GM19324 (cell line): ENCODE measurements around the gene PRR29.

Source experiments
- ATAC-seq: cut with Tn5 transposase; IDR thresholded peaks from one replicate; pipeline ENCODE4 v1.9.1; 2021; ENCODE audit warnings: mild to moderate bottlenecking, moderate library complexity; ENCODE audit not compliant: unreplicated experiment, low FRiP score

Gene PRR29

DNA sequence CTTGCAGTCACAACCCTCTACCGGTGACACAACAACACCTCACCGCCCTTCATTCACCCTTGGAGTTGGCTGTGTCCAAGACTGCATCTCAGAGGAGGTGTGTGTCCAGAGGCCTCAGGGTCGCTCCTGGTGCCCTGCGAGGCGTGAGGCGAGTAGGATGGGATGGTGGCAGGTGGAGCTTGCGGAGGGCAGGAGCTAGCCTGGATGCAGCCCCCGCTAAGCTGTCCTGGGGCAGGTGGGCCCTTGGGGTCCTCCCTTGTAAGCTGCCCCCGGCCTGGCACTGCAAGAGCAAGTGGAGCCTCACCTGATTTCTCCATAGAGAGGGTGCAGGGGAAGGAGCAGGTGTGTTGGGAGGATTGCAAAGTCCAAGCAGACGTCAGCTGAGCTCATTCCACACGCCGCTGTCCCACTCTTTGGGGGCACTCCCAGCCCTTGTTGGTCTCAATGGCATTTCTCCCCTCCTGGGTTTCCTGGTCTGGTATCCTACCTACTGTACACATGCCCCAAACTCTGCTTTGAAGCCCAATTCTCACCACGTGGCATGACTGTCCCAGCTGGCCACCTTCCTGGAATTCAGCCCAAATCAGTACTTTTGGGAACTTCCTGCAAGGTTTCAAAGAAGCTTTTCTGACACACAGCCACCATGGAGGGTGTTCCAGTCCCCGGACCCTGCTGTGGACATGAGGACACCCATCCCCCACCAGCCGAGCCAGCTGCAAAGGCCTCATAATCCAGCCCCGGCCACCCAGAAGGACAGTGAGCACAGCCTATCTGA lies 40.4 kb downstream of the PRR29 start:
- ATAC-seq: no peak

DNA sequence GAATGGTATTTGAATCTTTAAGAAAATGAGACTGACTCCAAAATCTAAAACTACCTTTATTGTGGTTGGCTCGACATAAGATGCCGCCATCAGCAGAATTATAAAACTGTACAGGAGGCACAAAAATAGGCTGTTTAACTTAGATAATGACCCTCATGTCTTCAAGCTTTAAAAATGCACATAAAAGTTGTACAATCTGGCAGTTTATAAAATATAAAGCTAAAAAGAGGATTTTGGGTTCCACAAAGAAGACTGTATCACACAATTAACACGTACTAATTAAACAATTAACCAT lies 40.9 kb downstream of the PRR29 start:
- no peak for ATAC-seq

DNA sequence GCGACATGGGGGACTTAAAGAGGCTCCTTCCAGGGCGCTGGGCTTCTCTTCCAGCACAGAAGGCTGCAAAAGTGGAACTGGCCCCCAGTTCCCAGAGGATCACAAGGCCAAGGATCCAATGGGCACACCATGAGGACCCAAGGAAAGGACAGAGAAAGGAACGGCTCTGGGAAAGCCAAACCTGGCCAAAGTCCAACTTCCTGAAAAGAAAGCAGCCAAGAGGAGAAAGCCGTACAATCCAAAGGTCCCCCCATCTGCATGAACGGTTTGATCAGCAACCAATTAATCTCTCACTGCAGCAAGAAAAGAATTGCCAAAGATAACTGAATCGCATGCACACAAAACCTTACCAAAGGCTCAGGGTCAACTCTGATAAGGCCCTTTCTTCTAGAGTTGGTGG lies 42.1 kb downstream of the PRR29 start:
- no peak for ATAC-seq

DNA sequence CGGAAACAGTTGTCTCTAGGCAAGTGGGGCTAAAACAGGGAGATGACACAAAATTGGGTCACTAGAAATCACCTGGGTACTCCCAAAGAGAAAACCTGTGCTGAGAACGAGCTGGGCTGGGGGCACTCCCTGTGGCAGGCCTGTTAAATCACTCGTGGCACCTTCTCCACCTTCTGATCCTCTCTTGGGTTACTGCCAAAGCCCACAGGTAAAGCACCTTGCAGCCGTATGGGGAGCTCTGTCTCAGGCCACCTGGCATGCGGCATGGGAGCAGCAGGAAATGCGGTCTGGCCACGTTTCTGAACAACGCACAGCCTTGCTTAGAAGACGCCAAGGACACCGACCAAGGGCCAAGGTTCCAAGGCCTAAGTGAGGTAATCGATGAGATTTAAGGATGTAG lies 43.8 kb downstream of the PRR29 start:
- ATAC-seq: no peak

DNA sequence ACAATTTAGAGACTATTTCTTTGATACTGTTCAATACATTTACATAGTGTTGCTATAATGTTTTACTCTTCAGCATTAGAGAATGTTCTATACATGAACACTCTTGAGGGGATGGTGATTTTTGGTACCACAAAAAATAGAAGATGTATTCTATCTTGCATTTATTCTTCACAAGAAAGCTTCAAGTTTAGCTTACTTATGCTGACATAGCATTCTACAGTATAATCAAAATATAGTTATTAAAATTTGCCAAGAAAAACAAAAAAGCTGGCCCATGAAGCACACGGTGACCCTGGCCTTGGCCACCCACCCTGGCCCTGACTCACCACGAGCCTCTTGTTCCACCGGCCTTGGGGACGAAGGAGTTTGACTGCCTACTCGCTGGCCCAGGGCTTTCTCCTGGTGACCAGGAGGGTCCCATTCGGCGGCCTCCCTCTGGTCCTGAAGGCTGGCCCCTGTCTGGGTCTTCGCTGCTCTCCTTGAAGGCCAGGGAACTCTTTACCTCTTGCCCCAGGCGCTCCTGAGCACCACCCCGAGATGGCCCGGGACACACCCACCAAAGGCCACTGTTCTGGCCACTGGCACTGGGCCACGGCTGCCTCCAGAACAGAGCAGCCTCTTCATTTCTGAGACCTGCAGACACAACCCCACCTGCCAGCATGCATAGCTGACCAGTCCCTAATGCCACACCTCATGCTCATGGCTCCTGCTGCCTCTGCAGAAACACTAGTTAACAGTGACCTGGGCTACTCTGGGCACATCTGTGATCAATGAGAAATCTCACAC lies 44.7 kb downstream of the PRR29 start:
- ATAC-seq: no peak

DNA sequence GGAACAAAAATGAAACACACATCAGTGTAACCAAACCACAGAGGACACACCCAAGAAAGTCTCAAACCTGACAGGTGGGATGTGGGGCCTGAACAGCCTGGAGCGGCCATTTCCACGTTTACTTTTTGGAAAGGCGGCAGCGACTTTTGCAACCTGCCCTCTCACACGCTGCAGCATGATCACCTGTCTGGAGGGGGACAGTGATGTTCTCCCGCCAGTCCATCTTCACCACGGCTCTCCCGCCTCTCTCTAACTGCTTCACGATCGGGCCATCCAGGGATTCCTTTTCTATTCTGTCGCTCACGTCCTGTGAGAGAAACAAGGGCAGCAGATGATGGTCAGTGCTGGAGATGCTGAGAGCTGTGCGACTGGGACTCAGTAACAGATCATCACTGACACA lies 47.0 kb downstream of the PRR29 start:
- no peak for ATAC-seq

DNA sequence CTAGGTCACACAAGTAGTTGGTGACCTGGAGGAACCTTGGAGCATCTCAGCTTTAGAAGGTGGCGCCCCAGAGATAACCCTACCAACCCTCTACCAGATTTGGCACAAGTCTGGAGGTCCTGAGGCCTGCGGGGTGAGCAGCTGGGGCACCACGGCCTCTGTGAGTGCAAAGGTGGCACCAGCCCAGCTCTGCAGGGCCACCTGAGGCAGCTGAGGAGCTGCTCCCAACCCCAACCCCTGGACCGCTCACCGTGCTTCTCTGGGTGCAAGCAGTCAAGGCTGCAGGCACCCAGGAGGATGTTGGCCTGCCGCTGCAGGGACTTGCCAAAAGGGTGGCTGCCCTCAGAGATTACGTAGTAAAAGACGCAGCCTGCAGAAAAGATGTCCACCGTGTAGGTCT lies 50.7 kb downstream of the PRR29 start:
- ATAC-seq: no peak

DNA sequence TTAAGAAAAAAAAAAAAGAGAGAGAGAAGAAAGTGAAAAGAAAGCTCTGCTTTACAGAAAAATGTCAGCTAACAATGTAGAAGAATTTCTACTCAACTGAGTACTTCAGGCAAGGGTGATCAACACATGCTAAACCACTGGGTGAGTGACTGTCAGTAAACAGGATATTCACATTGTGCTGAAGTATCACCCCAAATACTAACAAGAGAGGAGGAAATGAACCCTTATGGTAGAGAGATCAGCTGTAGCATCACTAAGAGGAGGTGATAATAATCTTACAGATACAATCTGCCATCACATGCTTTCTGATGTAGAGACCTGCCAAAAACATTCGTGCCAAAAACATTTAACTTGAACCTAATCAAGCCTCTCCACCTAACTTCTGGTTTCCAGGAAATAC lies 53.0 kb downstream of the PRR29 start:
- ATAC-seq: no peak

DNA sequence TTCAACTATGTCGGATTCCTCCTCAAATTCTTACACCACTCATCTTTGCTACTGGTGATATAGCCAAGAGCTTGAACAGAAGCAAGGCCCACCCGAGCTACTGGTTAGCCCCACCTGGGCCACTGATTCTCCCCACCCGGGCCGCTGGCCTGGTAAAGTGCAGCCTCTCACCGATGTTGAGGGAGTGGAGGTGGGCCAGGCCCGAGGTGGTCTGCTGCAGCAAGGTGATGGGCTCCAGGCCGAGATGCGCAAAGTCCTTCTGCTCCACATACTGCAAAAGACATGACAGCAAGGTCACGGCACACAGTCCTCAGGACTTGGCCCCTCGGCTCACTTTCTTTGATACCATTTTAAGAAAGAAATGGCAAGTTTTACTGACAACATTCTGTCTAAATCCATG lies 55.0 kb downstream of the PRR29 start:
- ATAC-seq: no peak
